Measurements from ENCODE around the gene SAMD3.
"Not testable (repeated sequence)": the region's sequence is repeated elsewhere in the genome, so short reads cannot be mapped to it uniquely, and the experiment has no call there.

Gene SAMD3

DNA sequence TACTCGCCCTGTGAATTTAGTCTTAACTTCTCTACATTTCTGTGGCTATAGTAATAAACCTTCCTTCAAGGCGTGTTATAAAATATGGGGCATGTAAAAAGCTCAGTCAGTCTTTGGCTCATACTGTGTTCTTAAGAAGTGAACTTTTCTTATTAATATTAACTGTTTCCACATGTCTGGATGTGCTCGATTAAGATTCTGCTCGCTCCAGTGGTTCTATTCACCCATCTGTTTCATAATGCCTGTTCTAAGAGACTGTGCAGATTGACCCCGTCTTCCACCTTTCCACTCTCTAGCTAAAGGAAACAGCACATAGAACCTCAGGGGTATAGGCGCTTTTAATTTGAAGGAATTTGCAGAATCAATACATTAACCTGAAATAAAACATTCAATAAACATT, 104.5 kb downstream of the SAMD3 start:
- Histone ChIP-seq H4K20me1 (ENCODE audit: insufficient read depth, low read length) (no peaks in the 10 kb centered on the region), H3K4me2 (ENCODE audit: low read length) (no peak overlapping the region), H3K27me3 (ENCODE audit: low read depth, low read length) (no peaks in the 10 kb centered on the region), H3K27ac (ENCODE audit: low read length) (no peak overlapping the region), H3K4me3 (ENCODE audit: low read length) (no peak overlapping the region), H3K36me3 (replicated peaks; ENCODE audit: low read depth, low read length) (no peaks in the 10 kb centered on the region), H3K4me1 (ENCODE audit: low read length) (peaks cover 42% of the 10 kb centered on the region), H3K9me3 (ENCODE audit: insufficient read depth, low read length) (no peaks in the 10 kb centered on the region), H3K79me2 (ENCODE audit: low read length) (no peaks in the 10 kb centered on the region), H2AFZ (ENCODE audit: low read depth, low read length) (no peak overlapping the region), H3K9ac (ENCODE audit: low read length) (no peak overlapping the region)
- TF ChIP-seq CTCF (IDR thresholded peaks at IDR 0.05; ENCODE audit: low read depth, low read length): no peak
- TF ChIP-seq EZH2phosphoT487 (IDR thresholded peaks at IDR 0.05; ENCODE audit: low read depth): no peak

GRCh38 chr6:130117187-130117701, 105.5 kb downstream of the SAMD3 start:
- H4K20me1 ChIP-seq (ENCODE audit: insufficient read depth, low read length); H3K36me3 ChIP-seq (replicated peaks; ENCODE audit: low read depth, low read length); H3K27ac ChIP-seq (ENCODE audit: low read length); H3K27me3 ChIP-seq (ENCODE audit: low read depth, low read length); H3K4me2 ChIP-seq (ENCODE audit: low read length); H3K9me3 ChIP-seq (ENCODE audit: insufficient read depth, low read length); H3K4me3 ChIP-seq (ENCODE audit: low read length); H2AFZ ChIP-seq (ENCODE audit: low read depth, low read length); H3K79me2 ChIP-seq (ENCODE audit: low read length); H3K9ac ChIP-seq (ENCODE audit: low read length): not testable (repeated sequence)
- peaks cover 42% of the 10 kb centered on the region for H3K4me1 ChIP-seq (ENCODE audit: low read length)

- H3K4me2 ChIP-seq (ENCODE audit: low read length): peak overlapping the region; percentile 61
Observed at GRCh38 chr6:130116273-130116672, 106.5 kb downstream of the SAMD3 start.

DNA sequence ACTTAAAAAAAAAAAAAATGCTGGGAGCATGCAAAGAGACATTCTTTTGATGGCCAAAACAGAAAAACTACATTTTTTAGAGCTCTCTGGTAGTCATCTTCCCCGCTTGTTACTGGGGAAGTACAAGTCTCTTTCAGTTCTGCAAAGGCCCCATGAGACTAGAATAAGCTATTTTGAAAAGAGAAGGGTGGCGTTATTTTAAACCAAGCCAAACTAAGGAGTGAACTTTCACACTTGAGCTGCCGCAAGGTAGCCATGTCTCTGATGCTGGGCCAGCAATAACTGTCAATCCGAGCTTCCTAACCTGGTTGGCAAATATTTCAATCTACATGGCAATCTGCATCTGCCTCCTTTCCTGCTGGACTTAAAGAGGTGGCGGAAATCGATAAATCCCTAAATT, 107.7 kb downstream of the SAMD3 start:
- Histone ChIP-seq H3K4me2 (ENCODE audit: low read length) (peak overlapping the region; percentile 61), H3K9me3 (ENCODE audit: insufficient read depth, low read length) (no peaks in the 10 kb centered on the region), H3K4me1 (ENCODE audit: low read length) (peaks cover 30% of the 10 kb centered on the region), H4K20me1 (ENCODE audit: insufficient read depth, low read length) (no peaks in the 10 kb centered on the region), H2AFZ (ENCODE audit: low read depth, low read length) (no peak overlapping the region), H3K36me3 (replicated peaks; ENCODE audit: low read depth, low read length) (no peaks in the 10 kb centered on the region), H3K27me3 (ENCODE audit: low read depth, low read length) (no peaks in the 10 kb centered on the region), H3K79me2 (ENCODE audit: low read length) (no peaks in the 10 kb centered on the region), H3K27ac (ENCODE audit: low read length) (peak overlapping the region; percentile 80), H3K9ac (ENCODE audit: low read length) (peak overlapping the region; percentile 12; the same call in 1 of the 2 replicates), H3K4me3 (ENCODE audit: low read length) (no peak overlapping the region)
- no peak for TF ChIP-seq EZH2phosphoT487 (IDR thresholded peaks at IDR 0.05; ENCODE audit: low read depth)
- no peak for TF ChIP-seq CTCF (IDR thresholded peaks at IDR 0.05; ENCODE audit: low read depth, low read length)

More at GRCh38 chr6:130116273-130116672, 106.5 kb downstream of the SAMD3 start:
- Histone ChIP-seq H4K20me1 (ENCODE audit: insufficient read depth, low read length) (no peaks in the 10 kb centered on the region), H2AFZ (ENCODE audit: low read depth, low read length) (peak overlapping the region; percentile 21; the same call in 1 of the 2 replicates), H3K36me3 (replicated peaks; ENCODE audit: low read depth, low read length) (no peaks in the 10 kb centered on the region), H3K79me2 (ENCODE audit: low read length) (no peaks in the 10 kb centered on the region), H3K4me1 (ENCODE audit: low read length) (peaks cover 42% of the 10 kb centered on the region), H3K27me3 (ENCODE audit: low read depth, low read length) (no peaks in the 10 kb centered on the region), H3K27ac (ENCODE audit: low read length) (peak overlapping the region; percentile 80), H3K4me3 (ENCODE audit: low read length) (no peak overlapping the region), H3K9ac (ENCODE audit: low read length) (no peak overlapping the region; the same call in 1 of the 2 replicates), H3K9me3 (ENCODE audit: insufficient read depth, low read length) (no peaks in the 10 kb centered on the region)
- TF ChIP-seq CTCF (IDR thresholded peaks at IDR 0.05; ENCODE audit: low read depth, low read length) (no peak), EZH2phosphoT487 (IDR thresholded peaks at IDR 0.05; ENCODE audit: low read depth) (no peak)
